Vagina (tissue), 2 donors: Measurements from ENCODE around the gene ABTB1. TPM values are rescaled to one million over a fixed set of nuclear protein-coding genes. Genes with fewer than 3 reads are reported as not detected.

ENCODE experiments used
- DNase-seq, 2 donors: peaks; one replicate each; pipeline ENCODE4 v3.0.0-alpha.2; 2017; ENCODE audit errors: extremely low spot score in 2 of 2
- H3K27ac ChIP-seq: fragments of 200-600 bp; sonication (generic); one replicate; pipeline ENCODE4 v1.5.1; 2019
- H3K27me3 ChIP-seq: fragments of 200-600 bp; sonication (generic); one replicate; pipeline ENCODE4 v1.5.1; 2019
- H3K36me3 ChIP-seq, 2 donors: fragments of 200-600 bp; sonication (generic); one replicate each; pipeline ENCODE4 v1.5.1; 2017 to 2019
- H3K4me1 ChIP-seq: fragments of 200-600 bp; sonication (generic); one replicate; pipeline ENCODE4 v1.5.1; 2019
- H3K4me3 ChIP-seq, 2 donors: fragments of 200-600 bp; sonication (generic); 1 replicate in 1 of 2; 2 replicates in 1 of 2; pipeline ENCODE4 v1.5.1; 2016 to 2019
- H3K9me3 ChIP-seq: fragments of 200-600 bp; sonication (generic); one replicate; pipeline ENCODE4 v1.5.1; 2019
- POLR2A ChIP-seq, 2 donors: fragments of 450-650 bp; IDR thresholded peaks; one replicate each; pipeline ENCODE4 v1.6.1; 2017; ENCODE audit warnings: antibody characterized with exemption in 2 of 2, mild to moderate bottlenecking in 2 of 2, moderate library complexity in 2 of 2
- POLR2AphosphoS5 ChIP-seq, 2 donors: sonication (generic); formaldehyde crosslinking; IDR thresholded peaks; one replicate each; pipeline ENCODE4 v1.9.0; 2017; ENCODE audit warnings: antibody characterized with exemption in 2 of 2, mild to moderate bottlenecking in 2 of 2, low read depth in 1 of 2; ENCODE audit not compliant: insufficient read depth in 1 of 2
- intact Hi-C: fragments of 100-400 bp; cut with DNase I; formaldehyde crosslinking; loops from one replicate; pipeline ENCODE4 v1.15.1; 2023
- total RNA-seq: library from RNA; depleted of rRNA; stranded (reverse); fragments of >200 nt; gene quantifications from one replicate; pipeline ENCODE4 v1.2.3, GENCODE V29; 2016
- TF ChIP-seq, protein P1 (sequence below), 3 experiments: fragments of 450-650 bp in 2 of 3; fragments of 200-600 bp in 1 of 3; sonication (generic) in 1 of 3; IDR thresholded peaks; one replicate each; pipeline ENCODE4 v1.5.1; 2017 to 2019; ENCODE audit warnings: antibody characterized with exemption in 3 of 3, mild to moderate bottlenecking in 2 of 3, moderate library complexity in 2 of 3

The ABTB1 gene
- total RNA-seq, 1 donor from 2014 or later, result 59.7 TPM

DNA sequence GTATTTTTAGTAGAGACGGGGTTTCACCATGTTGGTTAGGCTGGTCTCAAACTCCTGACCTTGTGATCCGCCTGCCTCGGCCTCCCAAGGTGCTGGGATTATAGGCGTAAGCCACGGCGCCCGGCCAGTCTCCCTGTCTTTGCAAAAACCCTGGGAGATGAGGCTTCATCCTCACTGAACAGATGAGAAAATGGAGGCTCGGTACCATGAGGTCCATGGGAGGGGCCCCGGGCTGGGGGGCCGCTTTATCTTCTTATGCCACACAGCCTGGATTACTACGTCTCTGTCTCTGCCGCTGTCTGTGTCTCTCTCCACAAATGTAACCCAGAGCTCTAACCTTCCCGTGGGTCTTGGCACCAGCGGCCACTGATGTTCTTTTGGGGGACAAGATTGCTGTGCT, 39.1 kb downstream of the ABTB1 start:
- DNase-seq, result no peak
- H3K36me3 ChIP-seq, result no peaks in the 10 kb centered on the region
- peaks cover 16% of the 10 kb centered on the region for H3K4me1 ChIP-seq
- TF ChIP-seq, protein P1, sequence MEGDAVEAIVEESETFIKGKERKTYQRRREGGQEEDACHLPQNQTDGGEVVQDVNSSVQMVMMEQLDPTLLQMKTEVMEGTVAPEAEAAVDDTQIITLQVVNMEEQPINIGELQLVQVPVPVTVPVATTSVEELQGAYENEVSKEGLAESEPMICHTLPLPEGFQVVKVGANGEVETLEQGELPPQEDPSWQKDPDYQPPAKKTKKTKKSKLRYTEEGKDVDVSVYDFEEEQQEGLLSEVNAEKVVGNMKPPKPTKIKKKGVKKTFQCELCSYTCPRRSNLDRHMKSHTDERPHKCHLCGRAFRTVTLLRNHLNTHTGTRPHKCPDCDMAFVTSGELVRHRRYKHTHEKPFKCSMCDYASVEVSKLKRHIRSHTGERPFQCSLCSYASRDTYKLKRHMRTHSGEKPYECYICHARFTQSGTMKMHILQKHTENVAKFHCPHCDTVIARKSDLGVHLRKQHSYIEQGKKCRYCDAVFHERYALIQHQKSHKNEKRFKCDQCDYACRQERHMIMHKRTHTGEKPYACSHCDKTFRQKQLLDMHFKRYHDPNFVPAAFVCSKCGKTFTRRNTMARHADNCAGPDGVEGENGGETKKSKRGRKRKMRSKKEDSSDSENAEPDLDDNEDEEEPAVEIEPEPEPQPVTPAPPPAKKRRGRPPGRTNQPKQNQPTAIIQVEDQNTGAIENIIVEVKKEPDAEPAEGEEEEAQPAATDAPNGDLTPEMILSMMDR (IDR thresholded peaks at IDR 0.05), result no peak
- no peak for TF ChIP-seq POLR2AphosphoS5 (IDR thresholded peaks at IDR 0.05; ENCODE audit: insufficient read depth in 1 of 2, low read depth in 1 of 2)
- TF ChIP-seq POLR2A (IDR thresholded peaks at IDR 0.05), result no peak
- intact Hi-C loops, result no loop called here
- H3K27ac ChIP-seq, result no peak overlapping the region
- H3K27me3 ChIP-seq, result no peaks in the 10 kb centered on the region
- H3K4me3 ChIP-seq, result no peak overlapping the region
- H3K9me3 ChIP-seq, result no peaks in the 10 kb centered on the region

DNA sequence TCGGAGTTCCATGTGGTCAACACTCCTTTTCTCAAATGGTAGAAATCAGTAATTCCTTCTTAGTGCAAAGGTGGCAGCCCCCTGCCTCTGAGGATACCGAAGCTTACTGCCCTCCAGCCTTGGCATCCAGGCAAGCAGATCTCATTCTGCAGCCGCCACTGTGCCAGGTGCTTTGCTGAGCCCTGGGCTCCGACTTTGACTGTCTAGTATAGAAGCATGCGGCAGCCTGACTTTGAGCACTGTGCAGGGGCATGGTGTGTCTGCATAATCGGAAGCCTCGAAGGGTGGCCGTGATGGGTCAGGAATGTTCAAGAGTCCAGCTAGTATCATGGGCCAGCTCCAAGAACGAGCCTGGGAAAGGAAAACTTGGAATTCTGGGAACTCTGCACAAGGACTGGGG, 39.7 kb downstream of the ABTB1 start:
- Histone ChIP-seq H3K4me3 (no peak overlapping the region), H3K27me3 (no peaks in the 10 kb centered on the region), H3K27ac (no peak overlapping the region), H3K36me3 (no peaks in the 10 kb centered on the region), H3K4me1 (peaks cover 16% of the 10 kb centered on the region), H3K9me3 (no peaks in the 10 kb centered on the region)
- intact Hi-C loops, result no loop called here
- TF ChIP-seq POLR2AphosphoS5 (IDR thresholded peaks at IDR 0.05; ENCODE audit: insufficient read depth in 1 of 2, low read depth in 1 of 2), result no peak
- TF ChIP-seq POLR2A (IDR thresholded peaks at IDR 0.05), result no peak
- TF ChIP-seq, protein P1 (IDR thresholded peaks at IDR 0.05), result no peak
- DNase-seq, result no peak

DNA sequence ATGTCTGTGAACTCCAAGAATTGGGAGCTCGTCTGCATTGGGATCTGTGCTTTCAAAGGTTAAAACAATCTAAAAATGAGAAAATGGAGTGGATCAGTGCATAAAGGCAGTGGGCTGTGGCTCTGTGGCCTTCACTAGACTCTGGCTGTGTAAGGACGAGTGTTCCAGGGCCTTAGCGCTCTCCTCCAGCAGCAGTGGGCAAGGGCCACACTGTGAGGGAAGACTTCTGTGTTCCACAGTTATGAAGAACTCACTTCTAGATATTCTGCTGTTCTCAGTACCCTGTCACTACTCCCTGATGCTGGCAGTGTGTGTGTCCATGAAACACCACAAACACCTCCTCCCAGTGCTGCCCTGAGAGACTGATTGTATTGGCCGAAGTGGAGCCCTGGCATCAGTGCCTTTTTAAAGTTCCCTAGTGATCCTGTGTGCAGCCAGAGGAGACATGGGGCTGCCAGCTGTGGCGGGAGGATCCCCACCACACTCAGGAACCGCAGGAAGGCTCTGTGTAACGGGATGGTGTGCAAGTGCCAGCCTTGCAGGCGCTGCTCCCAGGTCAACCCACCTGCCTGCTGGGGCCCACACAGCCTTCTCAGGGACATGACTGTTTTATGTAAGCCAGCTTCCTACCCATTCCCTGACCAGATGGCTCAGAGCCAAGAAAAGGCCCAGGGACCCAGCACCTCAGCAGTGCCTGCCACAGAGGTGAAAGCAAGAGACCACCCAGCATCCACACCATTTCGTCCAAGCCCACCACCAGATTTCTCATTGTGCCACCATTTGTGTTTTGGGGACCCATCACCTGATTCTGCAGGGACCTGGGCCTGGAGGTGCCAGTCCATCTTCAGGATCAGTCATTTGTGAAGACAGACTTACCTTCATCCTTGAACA, 40.4 kb downstream of the ABTB1 start:
- Histone ChIP-seq H3K27ac (no peak overlapping the region), H3K4me3 (no peak overlapping the region), H3K36me3 (no peaks in the 10 kb centered on the region), H3K4me1 (peaks cover 16% of the 10 kb centered on the region), H3K9me3 (no peaks in the 10 kb centered on the region), H3K27me3 (no peaks in the 10 kb centered on the region)
- DNase-seq, result no peak
- intact Hi-C loops, result no loop called here
- TF ChIP-seq, protein P1 (IDR thresholded peaks at IDR 0.05), result no peak
- TF ChIP-seq POLR2A (IDR thresholded peaks at IDR 0.05), result no peak
- TF ChIP-seq POLR2AphosphoS5 (IDR thresholded peaks at IDR 0.05; ENCODE audit: insufficient read depth in 1 of 2, low read depth in 1 of 2), result no peak

DNA sequence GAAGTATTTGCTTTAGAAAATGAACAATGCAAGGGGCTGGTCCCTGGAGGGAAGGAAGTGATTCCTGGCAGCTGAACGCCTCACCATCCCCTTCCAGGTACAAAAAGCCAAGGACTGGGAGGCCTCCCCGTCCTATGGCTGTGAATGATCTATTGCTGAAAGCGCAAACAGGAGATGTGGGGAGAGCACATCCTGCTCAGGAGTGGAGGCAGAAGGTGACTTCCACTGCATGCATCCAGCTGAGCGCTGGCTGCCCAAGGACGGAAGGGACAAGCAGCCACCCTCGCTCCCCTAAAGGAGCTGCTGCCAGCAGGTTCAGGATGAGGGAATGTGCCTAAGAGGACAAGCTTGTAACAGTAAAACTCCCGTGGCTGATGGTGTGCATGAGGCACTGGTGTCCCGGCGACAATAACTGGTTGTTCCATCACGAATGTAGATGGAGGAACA, 41.4 kb downstream of the ABTB1 start:
- no peak overlapping the region for H3K27ac ChIP-seq
- no peak for DNase-seq
- H3K4me3 ChIP-seq, result no peak overlapping the region
- no peaks in the 10 kb centered on the region for H3K36me3 ChIP-seq
- H3K27me3 ChIP-seq, result no peaks in the 10 kb centered on the region
- peaks cover 16% of the 10 kb centered on the region for H3K4me1 ChIP-seq
- intact Hi-C loops, result no loop called here
- no peaks in the 10 kb centered on the region for H3K9me3 ChIP-seq
- TF ChIP-seq POLR2A (IDR thresholded peaks at IDR 0.05) (no peak), POLR2AphosphoS5 (IDR thresholded peaks at IDR 0.05; ENCODE audit: insufficient read depth in 1 of 2, low read depth in 1 of 2) (no peak)
- TF ChIP-seq, protein P1 (IDR thresholded peaks at IDR 0.05), result no peak

DNA sequence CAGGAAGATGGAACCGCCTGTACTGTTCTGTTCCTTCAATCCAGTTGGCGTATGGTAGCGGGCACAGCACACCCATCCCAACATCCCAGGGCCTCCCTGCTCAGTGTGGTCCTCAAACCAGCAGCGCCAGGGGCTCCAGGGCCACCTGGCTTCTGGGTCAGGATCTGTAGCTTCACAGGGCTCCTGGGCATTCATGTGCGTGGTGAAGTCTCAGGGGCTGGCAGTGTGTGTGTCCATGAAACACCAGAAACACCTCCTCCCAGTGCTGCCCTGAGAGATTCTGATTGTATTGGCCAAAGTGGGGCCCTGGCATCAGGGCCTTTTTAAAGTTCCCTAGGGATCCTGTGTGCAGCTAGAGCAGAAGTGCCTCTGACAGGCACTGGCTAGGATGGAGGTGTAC, 42.1 kb downstream of the ABTB1 start:
- no peaks in the 10 kb centered on the region for H3K27me3 ChIP-seq
- TF ChIP-seq, protein P1 (IDR thresholded peaks at IDR 0.05), result no peak
- TF ChIP-seq POLR2AphosphoS5 (IDR thresholded peaks at IDR 0.05; ENCODE audit: insufficient read depth in 1 of 2, low read depth in 1 of 2) (no peak), POLR2A (IDR thresholded peaks at IDR 0.05) (no peak)
- H3K4me1 ChIP-seq, result peaks cover 16% of the 10 kb centered on the region
- no peak overlapping the region for H3K4me3 ChIP-seq
- no peak for DNase-seq
- H3K9me3 ChIP-seq, result no peaks in the 10 kb centered on the region
- intact Hi-C loops, result loop anchor here (5.0 kb wide), 1 partner anchor 998 kb away; no protein-coding TSS in a partner anchor
- H3K36me3 ChIP-seq, result no peaks in the 10 kb centered on the region
- H3K27ac ChIP-seq, result no peak overlapping the region
